Suprapubic skin (tissue), 4 donors: ENCODE results near the gene MOB1A. TPM values are rescaled to one million over a fixed set of nuclear protein-coding genes. Genes with fewer than 3 reads are reported as not detected.

ENCODE experiments used
- DNase-seq, 2 donors: peaks; one replicate each; pipeline ENCODE4 v3.0.0-alpha.2; 2019; ENCODE audit warnings: low spot score in 2 of 2
- H3K27ac ChIP-seq: fragments of 200-600 bp; sonication (generic); one replicate; pipeline ENCODE4 v1.5.1; 2019
- H3K27me3 ChIP-seq: fragments of 200-600 bp; sonication (generic); one replicate; pipeline ENCODE4 v1.5.1; 2019
- H3K36me3 ChIP-seq: fragments of 200-600 bp; sonication (generic); one replicate; pipeline ENCODE4 v1.5.1; 2019
- H3K4me1 ChIP-seq: fragments of 200-600 bp; sonication (generic); one replicate; pipeline ENCODE4 v1.5.1; 2019
- H3K4me3 ChIP-seq: fragments of 200-600 bp; sonication (generic); one replicate; pipeline ENCODE4 v1.5.1; 2019; ENCODE audit warnings: mild to moderate bottlenecking
- H3K9me3 ChIP-seq: fragments of 200-600 bp; sonication (generic); one replicate; pipeline ENCODE4 v1.5.1; 2019
- CTCF ChIP-seq, 2 donors: fragments of 200-600 bp in 1 of 2; fragments of 450-650 bp in 1 of 2; sonication (generic) in 1 of 2; IDR thresholded peaks; one replicate each; pipeline ENCODE4 v1.5.1; 2016 to 2019; ENCODE audit warnings: antibody characterized with exemption in 2 of 2, mild to moderate bottlenecking in 1 of 2, moderate library complexity in 1 of 2
- EP300 ChIP-seq: sonication (generic); formaldehyde crosslinking; IDR thresholded peaks from one replicate; pipeline ENCODE4 v1.6.1; 2017; ENCODE audit warnings: antibody characterized with exemption
- POLR2A ChIP-seq, 2 donors: fragments of 450-650 bp; IDR thresholded peaks; one replicate each; pipeline ENCODE4 v1.6.1; 2017; ENCODE audit warnings: antibody characterized with exemption in 2 of 2, mild to moderate bottlenecking in 2 of 2, moderate library complexity in 2 of 2
- POLR2AphosphoS5 ChIP-seq, 3 donors: sonication (generic); formaldehyde crosslinking; IDR thresholded peaks; one replicate each; pipeline ENCODE4 v1.6.1; 2017; ENCODE audit warnings: antibody characterized with exemption in 3 of 3
- WGBS: methylation state at CpG from one replicate; pipeline ENCODE4 v1.1.5; 2018; 5-methylcytosine and 5-hydroxymethylcytosine counted together
- total RNA-seq, 4 donors: library from RNA; depleted of rRNA; stranded (reverse); fragments of >200 nt; gene quantifications; one replicate each; pipeline ENCODE4 v1.1.0, GENCODE V29; 2016

MOB1A gene
- total RNA-seq, 4 donors from 2014 or later, result 65.2 to 96.6 (median 79.2) TPM

- H3K27me3 ChIP-seq, result no peaks in the 10 kb centered on the region
- TF ChIP-seq POLR2AphosphoS5 (IDR thresholded peaks at IDR 0.05), result peak in 1 of 3 donors; percentile 23
- no peak for TF ChIP-seq EP300
- TF ChIP-seq POLR2A (IDR thresholded peaks at IDR 0.05), result peak in 1 of 2 donors; percentile 63
- TF ChIP-seq CTCF (IDR thresholded peaks at IDR 0.05), result peak; percentile 62 to 88
- peaks cover 35% of the 10 kb centered on the region for H3K4me1 ChIP-seq
- no peaks in the 10 kb centered on the region for H3K36me3 ChIP-seq
- 0% methylated on average over 2 of the region's 96 CpGs for WGBS
- peak within 1 kb of the TSS; percentile 81 for H3K4me3 ChIP-seq
- H3K27ac ChIP-seq, result peak within 1 kb of the TSS; percentile 94
- H3K9me3 ChIP-seq, result no peaks in the 10 kb centered on the region
- DNase-seq, result peak; percentile 93 to 94
Observed at GRCh38 chr2:74198461-74199274, 20.0 kb upstream of the MOB1A start, which contains the start of gene MTHFD2. Gene MTHFD2 (plus strand): TSS chr2:74198615. CDS start chr2:74198642, 27 bp downstream.

DNA sequence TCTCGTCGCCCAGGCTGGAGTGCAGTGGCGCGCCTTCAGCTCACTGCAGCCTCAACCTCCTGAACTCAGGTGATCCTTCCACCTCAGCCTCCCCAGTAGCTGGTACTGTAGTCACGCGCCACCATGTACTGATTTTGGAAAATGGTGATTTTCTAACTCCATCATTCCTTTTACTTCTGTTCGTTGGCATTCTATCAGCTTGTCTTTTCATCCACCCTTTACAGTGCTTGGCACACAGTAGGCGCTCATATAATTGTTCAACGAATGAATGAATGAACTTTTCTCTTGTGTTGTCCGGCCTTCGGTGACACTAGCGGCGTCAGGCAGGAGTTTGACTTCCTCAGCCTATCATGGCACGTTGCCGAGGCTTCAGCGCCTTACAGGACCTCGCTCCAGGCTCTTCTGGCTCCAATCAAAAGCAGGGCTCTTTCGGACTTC lies 19.4 kb upstream of the MOB1A start:
- no peaks in the 10 kb centered on the region for H3K36me3 ChIP-seq
- no peak for TF ChIP-seq EP300
- no peak for TF ChIP-seq POLR2AphosphoS5 (IDR thresholded peaks at IDR 0.05)
- no peak for TF ChIP-seq POLR2A (IDR thresholded peaks at IDR 0.05)
- no peak for TF ChIP-seq CTCF (IDR thresholded peaks at IDR 0.05)
- peaks cover 35% of the 10 kb centered on the region for H3K4me1 ChIP-seq
- peak overlapping the region; percentile 81 for H3K4me3 ChIP-seq
- no peaks in the 10 kb centered on the region for H3K9me3 ChIP-seq
- WGBS, result 34% methylated on average over 18 of the region's 18 CpGs
- peak overlapping the region; percentile 94 for H3K27ac ChIP-seq
- H3K27me3 ChIP-seq, result no peaks in the 10 kb centered on the region
- no peak for DNase-seq

DNA sequence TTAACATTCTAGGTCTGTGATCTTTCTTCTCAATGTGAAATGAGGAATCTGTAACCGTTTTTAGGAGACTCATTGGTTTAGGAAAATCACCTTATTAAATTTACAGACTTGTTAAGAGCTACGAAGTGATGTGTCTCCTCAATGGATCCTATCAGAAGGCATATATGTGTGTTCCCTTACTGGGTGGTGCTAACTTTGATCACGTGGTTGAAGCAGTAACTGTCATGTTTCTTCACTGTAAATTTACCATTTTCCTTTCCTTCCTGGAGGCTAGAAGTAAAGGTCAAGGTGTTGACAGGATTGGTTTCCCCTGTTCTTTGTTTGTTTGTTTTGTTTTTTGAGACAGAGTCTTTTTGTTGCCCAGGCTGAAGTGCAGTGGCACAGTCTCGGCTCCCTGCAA lies 18.4 kb upstream of the MOB1A start:
- TF ChIP-seq POLR2AphosphoS5 (IDR thresholded peaks at IDR 0.05) (no peak), POLR2A (IDR thresholded peaks at IDR 0.05) (no peak), CTCF (IDR thresholded peaks at IDR 0.05) (no peak), EP300 (no peak)
- no peaks in the 10 kb centered on the region for H3K27me3 ChIP-seq
- H3K27ac ChIP-seq, result no peak overlapping the region
- H3K36me3 ChIP-seq, result no peaks in the 10 kb centered on the region
- H3K4me1 ChIP-seq, result peaks cover 29% of the 10 kb centered on the region
- no peak for DNase-seq
- no peak overlapping the region for H3K4me3 ChIP-seq
- H3K9me3 ChIP-seq, result no peaks in the 10 kb centered on the region
- 45% methylated on average over 4 of the region's 4 CpGs for WGBS

DNA sequence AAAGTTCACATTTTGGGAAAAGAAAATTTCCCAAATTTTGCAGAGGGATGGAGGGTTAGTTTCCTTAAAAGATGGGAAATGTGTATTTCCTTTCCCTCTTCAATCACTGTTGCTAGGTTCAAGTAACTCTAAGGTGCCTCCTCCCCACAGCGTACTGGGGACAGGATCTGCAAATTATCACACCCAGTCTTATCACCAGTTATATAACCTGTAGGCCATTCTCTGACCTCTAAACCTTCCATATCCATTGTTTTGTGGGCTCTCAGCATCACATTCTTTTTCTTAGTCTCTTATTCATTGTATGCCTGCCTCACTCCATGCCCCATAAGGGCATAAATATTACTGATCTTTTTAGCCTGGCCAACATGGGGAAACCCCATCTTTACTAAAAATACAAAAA lies 16.1 kb upstream of the MOB1A start:
- no peaks in the 10 kb centered on the region for H3K36me3 ChIP-seq
- no peak overlapping the region for H3K27ac ChIP-seq
- peaks cover 18% of the 10 kb centered on the region for H3K4me1 ChIP-seq
- no peak for TF ChIP-seq POLR2AphosphoS5 (IDR thresholded peaks at IDR 0.05)
- no peak overlapping the region for H3K4me3 ChIP-seq
- no peak for DNase-seq
- no peaks in the 10 kb centered on the region for H3K9me3 ChIP-seq
- H3K27me3 ChIP-seq, result no peaks in the 10 kb centered on the region
- 97% methylated on average over 1 of the region's 1 CpG for WGBS

DNA sequence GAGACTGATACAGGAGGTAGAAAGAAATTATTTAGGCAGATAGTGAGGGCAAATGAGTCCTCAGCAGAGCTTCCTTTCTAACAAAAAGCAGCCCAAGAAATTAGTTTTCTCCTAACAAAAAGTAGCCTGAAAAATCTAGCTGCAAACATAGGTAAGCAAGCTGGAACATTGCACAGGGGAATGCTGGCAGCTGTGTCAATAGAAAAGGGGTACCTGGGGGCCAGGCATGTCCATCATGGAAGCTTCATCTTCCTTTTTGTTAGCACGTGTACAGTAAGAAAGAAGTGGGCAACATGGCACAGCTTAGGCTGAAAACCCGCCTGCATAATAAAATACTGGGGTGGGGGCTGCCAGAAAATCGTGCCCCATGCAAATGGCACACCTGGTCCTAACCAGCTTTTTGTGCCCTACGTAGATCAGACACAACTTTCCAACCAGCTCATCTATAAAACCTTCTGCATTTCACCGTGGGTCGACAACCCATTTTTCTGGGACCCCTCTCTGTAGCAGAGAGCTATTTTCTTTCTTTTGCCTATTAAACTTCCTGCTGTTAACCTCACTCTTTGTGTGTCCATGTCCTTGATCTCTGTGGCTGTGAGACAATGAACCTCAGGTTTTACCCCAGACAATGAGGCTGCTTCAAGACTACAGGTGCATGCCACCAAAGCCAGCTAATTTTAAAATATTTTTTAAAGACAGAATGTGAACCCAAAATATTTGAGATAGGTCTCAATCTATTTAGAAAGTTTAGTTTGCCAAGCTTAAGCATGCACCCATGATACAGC lies 13.1 kb upstream of the MOB1A start:
- H3K27me3 ChIP-seq, result no peaks in the 10 kb centered on the region
- DNase-seq, result no peak
- no peak for TF ChIP-seq POLR2A (IDR thresholded peaks at IDR 0.05)
- no peak for TF ChIP-seq EP300
- no peak for TF ChIP-seq POLR2AphosphoS5 (IDR thresholded peaks at IDR 0.05)
- no peak for TF ChIP-seq CTCF (IDR thresholded peaks at IDR 0.05)
- 80% methylated on average over 6 of the region's 6 CpGs for WGBS
- no peaks in the 10 kb centered on the region for H3K36me3 ChIP-seq
- H3K4me3 ChIP-seq, result no peak overlapping the region
- no peak overlapping the region for H3K27ac ChIP-seq
- no peaks in the 10 kb centered on the region for H3K9me3 ChIP-seq
- peaks cover 5% of the 10 kb centered on the region for H3K4me1 ChIP-seq
